ENCODE measurements around the gene CHL1.

GRCh38 chr3:279325-279724 is 82.8 kb downstream of the CHL1 start:
- TF ChIP-seq CTCF (conservative IDR thresholded peaks at IDR 0.05) (no peak), ZFX (IDR thresholded peaks at IDR 0.05) (no peak)

Data from C4-2B (cell line).